Choroid plexus epithelial cell (primary cell): Measurements from ENCODE around the gene PAGE2.

ENCODE experiments used
- DNase-seq: peaks from one replicate; pipeline ENCODE4 v3.0.0-alpha.2; 2010; ENCODE audit warnings: low read depth
- H3K4me3 ChIP-seq: 2 replicates; pipeline ENCODE4 v1.5.1; 2011; ENCODE audit warnings: low read depth, mild to moderate bottlenecking, control low read depth, low read length, moderate library complexity
- CTCF ChIP-seq: conservative IDR thresholded peaks from 2 replicates; pipeline ENCODE4 v1.5.1; 2011; ENCODE audit warnings: low read depth, mild to moderate bottlenecking, control low read depth, inconsistent platforms, low read length, moderate library complexity

PAGE2 gene

GRCh38 chrX:55072286-55072685, 16.5 kb upstream of the PAGE2 start:
- no peak for TF ChIP-seq CTCF
- H3K4me3 ChIP-seq = no peak overlapping the region
- no peak for DNase-seq

GRCh38 chrX:55074851-55075467, 13.9 kb upstream of the PAGE2 start, which contains the start of gene PAGE2B:
PAGE2B (plus strand) TSS chrX:55075030; CDS start chrX:55076042, 1,012 bp downstream.
- no peak for TF ChIP-seq CTCF
- H3K4me3 ChIP-seq = no peak within 1 kb of the TSS
- DNase-seq = no peak

GRCh38 chrX:55098691-55099090, 9.9 kb downstream of the PAGE2 start:
- TF ChIP-seq CTCF = no peak
- DNase-seq = no peak

GRCh38 chrX:55099162-55099561, 10.3 kb downstream of the PAGE2 start:
- TF ChIP-seq CTCF = no peak
- DNase-seq = no peak
- no peak overlapping the region for H3K4me3 ChIP-seq

More at GRCh38 chrX:55098691-55099090, 9.9 kb downstream of the PAGE2 start:
- H3K4me3 ChIP-seq = no peak overlapping the region

- TF ChIP-seq CTCF = no peak
- no peak for DNase-seq
- no peak overlapping the region for H3K4me3 ChIP-seq
Observed at GRCh38 chrX:55102754-55103153, 13.9 kb downstream of the PAGE2 start.

GRCh38 chrX:55107262-55107661, 18.4 kb downstream of the PAGE2 start:
- H3K4me3 ChIP-seq = no peak overlapping the region
- no peak for DNase-seq
- no peak for TF ChIP-seq CTCF

GRCh38 chrX:55107911-55108310, 19.1 kb downstream of the PAGE2 start:
- no peak for DNase-seq
- no peak overlapping the region for H3K4me3 ChIP-seq
- no peak for TF ChIP-seq CTCF
